ENCODE data around the gene STAU1.

- TF ChIP-seq, protein P1, sequence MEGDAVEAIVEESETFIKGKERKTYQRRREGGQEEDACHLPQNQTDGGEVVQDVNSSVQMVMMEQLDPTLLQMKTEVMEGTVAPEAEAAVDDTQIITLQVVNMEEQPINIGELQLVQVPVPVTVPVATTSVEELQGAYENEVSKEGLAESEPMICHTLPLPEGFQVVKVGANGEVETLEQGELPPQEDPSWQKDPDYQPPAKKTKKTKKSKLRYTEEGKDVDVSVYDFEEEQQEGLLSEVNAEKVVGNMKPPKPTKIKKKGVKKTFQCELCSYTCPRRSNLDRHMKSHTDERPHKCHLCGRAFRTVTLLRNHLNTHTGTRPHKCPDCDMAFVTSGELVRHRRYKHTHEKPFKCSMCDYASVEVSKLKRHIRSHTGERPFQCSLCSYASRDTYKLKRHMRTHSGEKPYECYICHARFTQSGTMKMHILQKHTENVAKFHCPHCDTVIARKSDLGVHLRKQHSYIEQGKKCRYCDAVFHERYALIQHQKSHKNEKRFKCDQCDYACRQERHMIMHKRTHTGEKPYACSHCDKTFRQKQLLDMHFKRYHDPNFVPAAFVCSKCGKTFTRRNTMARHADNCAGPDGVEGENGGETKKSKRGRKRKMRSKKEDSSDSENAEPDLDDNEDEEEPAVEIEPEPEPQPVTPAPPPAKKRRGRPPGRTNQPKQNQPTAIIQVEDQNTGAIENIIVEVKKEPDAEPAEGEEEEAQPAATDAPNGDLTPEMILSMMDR (optimal IDR thresholded peaks at IDR 0.05 in 1 of 3, IDR thresholded peaks at IDR 0.05 in 1 of 3, conservative IDR thresholded peaks at IDR 0.05 in 1 of 3; ENCODE audit: extremely low read depth in 1 of 3, insufficient read depth in 2 of 3, low read length in 3 of 3): no peak
- TF ChIP-seq EZH2 (IDR thresholded peaks at IDR 0.05; ENCODE audit: low read length): no peak
Measured at GRCh38 chr20:49219091-49219923, 31.2 kb upstream of the STAU1 start, which contains the start of gene DDX27.
